Activated T-cell treated with anti-CD3 and anti-CD28 coated beads for 24 hours (primary cell): ENCODE data around the gene CARD11.

ENCODE experiments used
- DNase-seq: peaks from one replicate; pipeline ENCODE4 v3.0.0-alpha.2; 2020; ENCODE audit warnings: low read depth

CARD11 gene

GRCh38 chr7:3043544-3044371 is at the start of gene CARD11:
TSS of gene CARD11 (minus strand) at chr7:3043867. CDS start at chr7:2958506, 85,361 bp downstream.
- DNase-seq = peak; percentile 39

GRCh38 chr7:3092468-3092867 is 48.8 kb upstream of the CARD11 start:
- peak; percentile 58 for DNase-seq

GRCh38 chr7:3091631-3092030 is 48.0 kb upstream of the CARD11 start:
- no peak for DNase-seq

DNA sequence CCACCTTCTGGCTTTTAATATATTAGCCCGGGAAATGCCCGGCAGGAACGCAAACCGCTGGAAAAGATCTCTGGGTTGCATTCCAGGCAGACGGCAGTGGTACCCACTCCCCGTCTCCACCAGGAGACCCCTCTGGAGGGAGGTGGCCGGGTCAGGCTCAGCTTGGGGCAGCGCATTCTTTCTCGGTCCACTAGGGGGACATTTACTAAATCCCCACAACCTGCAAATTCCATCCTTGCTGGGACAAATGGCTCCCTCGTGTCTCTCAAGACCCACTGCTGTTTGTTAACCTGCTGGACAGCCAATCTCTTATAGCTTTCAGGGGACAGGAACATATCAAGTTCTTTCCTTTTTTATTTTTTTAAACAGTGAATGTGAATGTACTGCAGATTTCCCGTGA is 45.8 kb upstream of the CARD11 start:
- DNase-seq = no peak

DNA sequence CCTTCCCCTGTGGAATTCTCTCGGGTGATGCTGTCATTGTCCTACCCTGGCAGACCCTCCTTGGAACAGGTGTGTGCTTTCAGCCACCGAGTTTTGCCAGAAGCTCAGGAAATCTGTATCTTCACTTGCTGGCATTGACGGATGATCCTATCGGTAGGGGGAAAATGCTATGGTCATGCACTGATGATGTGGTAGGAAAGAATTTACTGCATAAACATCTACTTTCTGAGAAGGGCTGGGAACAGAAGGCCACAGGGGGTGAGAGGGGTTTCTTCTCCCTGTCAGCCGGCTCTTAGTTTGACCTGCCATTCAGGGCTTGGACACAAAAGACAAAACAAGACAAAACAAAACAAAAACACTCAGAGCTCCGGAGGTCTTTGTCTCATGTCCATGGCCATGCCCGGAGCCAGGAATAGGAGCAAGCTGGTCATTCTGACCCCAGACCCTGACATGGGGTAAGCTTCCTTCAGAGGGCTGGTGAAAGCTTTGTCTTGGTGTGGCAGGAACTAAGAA is 43.6 kb upstream of the CARD11 start:
- no peak for DNase-seq

- no peak for DNase-seq
Observed at GRCh38 chr7:3083350-3083749, 39.7 kb upstream of the CARD11 start.

DNA sequence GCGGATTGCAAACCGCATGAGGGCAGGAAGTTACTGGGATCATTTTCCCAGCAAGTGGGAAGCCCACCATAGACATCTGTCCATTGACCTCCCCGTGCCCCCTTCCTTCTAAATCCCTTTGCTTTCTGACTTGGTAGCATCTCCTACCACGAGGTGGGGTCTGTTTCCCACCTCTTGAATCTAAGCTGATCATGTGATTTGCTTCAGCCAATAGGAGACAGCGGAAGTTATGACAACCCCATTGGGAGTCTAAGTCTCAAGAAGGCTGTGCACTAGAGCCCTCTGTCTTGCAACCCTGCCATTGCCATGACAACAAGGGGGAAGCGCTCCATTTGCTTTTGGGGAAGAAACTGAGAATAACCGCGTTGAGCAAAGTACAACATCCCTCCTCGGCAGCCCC is 39.2 kb upstream of the CARD11 start:
- no peak for DNase-seq

DNA sequence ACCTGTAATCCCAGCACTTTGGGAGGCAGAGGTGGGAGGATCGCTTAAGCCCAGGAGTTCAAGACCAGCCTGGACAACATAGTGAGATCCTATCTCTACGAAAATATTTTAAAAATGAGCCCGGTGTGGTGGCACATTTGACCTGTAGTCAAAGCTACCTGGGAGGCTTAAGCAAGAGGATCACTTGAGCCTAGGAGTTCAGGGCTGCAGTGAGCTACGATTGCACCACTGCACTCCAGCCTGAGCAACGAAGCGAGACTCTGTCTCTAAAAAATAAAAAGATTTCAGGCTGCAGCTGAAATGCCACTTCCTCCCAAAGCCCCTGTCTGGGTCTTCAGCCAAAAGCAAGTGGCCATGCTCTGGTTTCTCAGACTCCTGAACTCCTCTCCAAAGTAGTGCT is 38.7 kb upstream of the CARD11 start:
- no peak for DNase-seq

DNA sequence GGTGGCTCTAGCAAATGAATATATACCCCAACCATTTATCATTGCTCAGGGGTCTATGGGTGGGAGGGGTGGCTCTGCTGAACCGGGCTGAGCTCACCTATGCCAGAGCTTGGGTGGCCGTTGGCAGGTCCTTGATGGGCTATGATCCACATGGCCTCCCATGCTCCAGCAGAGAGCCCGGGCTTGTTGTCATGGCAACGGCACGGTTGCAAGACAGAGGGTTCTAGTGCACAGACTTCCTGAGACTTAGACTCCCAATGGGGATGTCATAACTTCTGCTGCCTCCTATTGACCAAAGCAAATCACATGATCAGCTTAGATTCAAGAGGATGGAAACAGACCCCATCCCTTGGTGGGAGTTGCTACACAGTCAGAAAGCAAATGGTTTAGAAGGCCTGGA is 36.4 kb upstream of the CARD11 start:
- no peak for DNase-seq

GRCh38 chr7:3078514-3078913 is 34.8 kb upstream of the CARD11 start:
- DNase-seq = no peak

- no peak for DNase-seq
Observed at GRCh38 chr7:3076700-3077099, 33.0 kb upstream of the CARD11 start.

- DNase-seq = no peak
Observed at GRCh38 chr7:3076163-3076562, 32.5 kb upstream of the CARD11 start.

- no peak for DNase-seq
Observed at GRCh38 chr7:3075441-3075840, 31.8 kb upstream of the CARD11 start.

DNA sequence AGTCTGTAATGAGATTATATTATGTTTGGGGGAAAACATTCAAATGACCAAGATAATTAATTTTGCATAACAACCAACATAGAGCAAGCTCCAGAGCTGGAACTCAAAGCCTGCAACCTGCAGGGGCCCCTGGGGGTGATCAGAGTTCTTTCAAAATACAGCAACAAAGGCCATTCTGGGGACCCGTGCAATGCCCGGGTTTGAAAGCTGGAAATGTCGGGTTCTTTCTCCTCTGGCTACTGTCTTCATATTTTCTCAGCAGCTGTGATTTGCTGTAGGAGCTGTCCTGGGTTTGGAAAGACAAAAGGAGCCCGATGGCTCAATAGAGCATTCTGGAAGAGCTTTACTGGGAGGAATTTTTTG is 30.8 kb upstream of the CARD11 start:
- DNase-seq = no peak

GRCh38 chr7:3073763-3074458 is 30.2 kb upstream of the CARD11 start:
- DNase-seq = no peak

GRCh38 chr7:3070908-3071307 is 27.2 kb upstream of the CARD11 start:
- DNase-seq = no peak

DNA sequence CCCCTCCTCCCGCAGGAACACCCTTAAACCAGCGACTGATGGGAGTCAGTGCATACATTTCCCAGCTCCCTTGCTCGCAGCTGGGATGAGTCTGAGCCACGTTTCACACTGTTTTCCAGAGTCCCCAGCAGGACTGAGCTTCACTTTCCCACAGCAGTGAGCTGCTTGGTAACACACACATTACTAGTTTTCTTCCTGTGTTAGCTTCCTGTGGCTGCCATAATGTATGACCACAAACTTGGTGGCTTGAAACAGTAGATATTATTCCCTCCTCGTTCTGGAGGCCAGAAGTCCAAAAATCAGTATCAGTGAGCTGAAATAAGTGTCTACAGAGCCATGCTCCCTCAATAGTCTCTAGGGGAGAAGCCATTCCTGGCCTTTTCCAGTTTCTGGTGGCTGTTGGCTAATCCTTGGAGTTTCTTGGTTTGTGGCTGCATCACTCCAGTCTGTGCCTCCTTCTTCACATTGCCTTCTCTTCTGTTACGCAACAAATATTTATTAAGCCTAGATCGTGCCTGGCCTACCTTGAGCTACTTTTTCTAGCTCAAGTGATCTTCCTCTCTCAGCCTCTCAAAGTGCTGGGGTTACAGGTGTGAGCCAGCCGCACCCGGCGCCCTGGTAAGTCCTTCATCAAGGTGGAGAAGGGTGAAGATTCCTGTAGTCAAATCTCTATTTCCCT is 26.2 kb upstream of the CARD11 start:
- no peak for DNase-seq

GRCh38 chr7:3068530-3068929 is 24.9 kb upstream of the CARD11 start:
- DNase-seq = no peak

DNA sequence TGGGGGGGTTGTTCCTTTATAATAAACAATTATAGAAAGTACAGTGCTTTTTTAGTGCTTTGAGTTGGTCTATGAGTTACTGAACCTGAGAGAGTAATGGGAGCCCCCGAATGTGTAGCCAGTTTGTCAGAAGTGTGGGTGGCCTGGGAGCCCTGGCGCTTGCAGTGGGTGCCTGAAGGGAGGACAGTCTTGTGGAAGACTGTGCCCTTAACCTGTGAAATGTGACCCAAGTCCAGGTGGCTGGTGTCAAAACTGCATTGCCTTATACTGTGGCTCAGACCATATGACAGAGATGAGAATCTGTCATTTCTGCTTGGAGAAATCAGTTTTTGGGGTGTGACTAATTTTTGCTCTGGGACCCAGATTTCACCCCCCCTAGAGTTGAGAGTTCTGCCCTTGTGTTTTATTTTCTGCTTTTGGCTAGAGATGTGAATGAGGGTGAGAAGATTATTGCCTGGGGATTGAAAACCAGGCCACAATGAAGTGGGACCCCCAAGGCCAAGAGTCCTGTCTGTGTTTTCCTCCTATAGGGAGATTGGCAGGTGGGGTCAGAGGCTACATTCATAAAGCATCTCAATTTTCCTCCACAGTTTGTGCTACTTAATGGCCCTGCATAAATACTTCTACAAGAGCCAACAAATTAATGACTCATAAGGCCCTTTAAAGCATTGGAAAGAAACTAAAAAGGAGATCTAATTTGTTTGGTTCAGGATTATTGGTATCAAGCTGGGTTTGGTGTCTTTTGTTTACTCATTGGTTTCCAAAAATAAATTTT is 24.1 kb upstream of the CARD11 start:
- no peak for DNase-seq

GRCh38 chr7:3067193-3067592 is 23.5 kb upstream of the CARD11 start:
- peak; percentile 18 for DNase-seq

DNA sequence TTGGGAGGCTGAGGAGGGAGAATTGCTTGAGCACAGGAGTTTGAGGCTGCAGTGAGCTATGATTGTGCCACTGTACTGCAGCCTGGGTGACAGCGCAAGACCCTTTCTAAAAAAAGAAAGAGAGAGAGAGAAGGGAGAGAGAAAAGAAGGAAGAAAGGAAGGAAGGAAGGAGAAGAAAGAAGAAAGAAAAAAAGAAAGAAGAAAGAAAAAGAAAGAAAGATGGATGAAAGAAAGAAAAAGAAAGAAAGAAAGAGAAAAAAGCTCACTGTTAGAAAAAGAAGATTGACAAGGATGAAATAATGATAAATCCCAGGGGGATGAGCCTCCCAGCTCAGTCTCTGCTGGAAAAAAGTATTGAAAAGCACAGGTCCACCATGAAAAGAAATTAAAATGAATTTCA is 22.8 kb upstream of the CARD11 start:
- DNase-seq = no peak

- DNase-seq = peak; percentile 42
Observed at GRCh38 chr7:3065724-3066143, 22.1 kb upstream of the CARD11 start.
